Measurements from ENCODE around the gene NDUFAF5.

The NDUFAF5 gene

GRCh38 chr20:13863244-13863643, 78.4 kb downstream of the NDUFAF5 start:
- no peaks in the 10 kb centered on the region for H3K36me3 Mint-ChIP-seq
- H3K27me3 Mint-ChIP-seq = peaks cover 10% of the 10 kb centered on the region
- H3K27ac Mint-ChIP-seq = no peak overlapping the region
- H3K4me1 Mint-ChIP-seq (ENCODE audit: low read depth) = no peaks in the 10 kb centered on the region
- no peak overlapping the region for H3K4me3 Mint-ChIP-seq
- no peaks in the 10 kb centered on the region for H3K9me3 Mint-ChIP-seq (ENCODE audit: low read depth)

GRCh38 chr20:13865156-13865555, 80.3 kb downstream of the NDUFAF5 start:
- H3K36me3 Mint-ChIP-seq = no peaks in the 10 kb centered on the region
- H3K27ac Mint-ChIP-seq = no peak overlapping the region
- H3K4me1 Mint-ChIP-seq (ENCODE audit: low read depth) = no peaks in the 10 kb centered on the region
- no peak overlapping the region for H3K4me3 Mint-ChIP-seq
- no peaks in the 10 kb centered on the region for H3K9me3 Mint-ChIP-seq (ENCODE audit: low read depth)
- peaks cover 9% of the 10 kb centered on the region for H3K27me3 Mint-ChIP-seq

GRCh38 chr20:13865791-13866351, 81.0 kb downstream of the NDUFAF5 start:
- H3K36me3 Mint-ChIP-seq = no peaks in the 10 kb centered on the region
- H3K27me3 Mint-ChIP-seq = peaks cover 8% of the 10 kb centered on the region
- H3K27ac Mint-ChIP-seq = no peak overlapping the region
- H3K9me3 Mint-ChIP-seq (ENCODE audit: low read depth) = no peaks in the 10 kb centered on the region
- no peaks in the 10 kb centered on the region for H3K4me1 Mint-ChIP-seq (ENCODE audit: low read depth)
- no peak overlapping the region for H3K4me3 Mint-ChIP-seq

GRCh38 chr20:13868331-13868730, 83.5 kb downstream of the NDUFAF5 start:
- no peak overlapping the region for H3K27ac Mint-ChIP-seq
- H3K9me3 Mint-ChIP-seq (ENCODE audit: low read depth) = no peaks in the 10 kb centered on the region
- no peak overlapping the region for H3K4me3 Mint-ChIP-seq
- H3K4me1 Mint-ChIP-seq (ENCODE audit: low read depth) = no peaks in the 10 kb centered on the region
- H3K36me3 Mint-ChIP-seq = no peaks in the 10 kb centered on the region
- peaks cover 4% of the 10 kb centered on the region for H3K27me3 Mint-ChIP-seq

- Mint-ChIP-seq H3K9me3 (ENCODE audit: low read depth) (no peaks in the 10 kb centered on the region), H3K4me3 (no peak overlapping the region), H3K27me3 (peaks cover 5% of the 10 kb centered on the region), H3K4me1 (ENCODE audit: low read depth) (no peaks in the 10 kb centered on the region), H3K27ac (no peak overlapping the region), H3K36me3 (no peaks in the 10 kb centered on the region)
These were observed 85.4 kb downstream of the NDUFAF5 start for GRCh38 chr20:13870170-13870748.

All from activated naive CD8-positive, alpha-beta T cell (primary cell).